Measurements from ENCODE around the gene TREML1.

Gene TREML1

DNA sequence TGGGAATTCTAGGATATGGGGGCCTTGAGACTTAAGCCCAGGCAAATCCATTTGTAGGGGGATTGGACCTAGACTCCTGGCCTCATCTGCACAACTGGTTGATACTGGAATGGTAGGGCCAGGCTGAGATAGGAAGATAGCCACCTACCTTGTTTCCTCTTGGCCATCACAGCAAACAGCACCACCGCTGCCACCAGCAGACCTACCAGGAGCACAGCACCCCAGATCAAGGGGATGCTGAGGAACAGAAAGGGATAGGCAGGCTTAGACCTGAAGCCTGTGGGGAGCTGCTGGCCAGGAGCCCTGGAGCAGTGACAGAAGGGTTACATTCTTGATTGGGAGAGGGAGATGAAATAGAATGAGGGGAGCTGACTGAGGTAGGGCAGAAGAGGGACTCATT is 3.5 kb downstream of the TREML1 start:
- Histone ChIP-seq H3K9me2 (replicated peaks; ENCODE audit: control insufficient read depth, low read length) (no peaks in the 10 kb centered on the region), H4K20me1 (ENCODE audit: control insufficient read depth, insufficient read depth, low read depth, low read length) (no peaks in the 10 kb centered on the region), H3K4me3 (ENCODE audit: low read length) (no peak overlapping the region), H3K27me3 (ENCODE audit: control insufficient read depth, low read length) (peaks cover 2% of the 10 kb centered on the region; the same call in 1 of the 2 replicates), H3K4me1 (ENCODE audit: control insufficient read depth, low read length) (no peaks in the 10 kb centered on the region), H3K36me3 (ENCODE audit: control insufficient read depth, low read length) (no peaks in the 10 kb centered on the region), H3K4me2 (ENCODE audit: low read length) (no peak overlapping the region), H3K9me3 (ENCODE audit: control insufficient read depth, insufficient read depth, low read length) (no peaks in the 10 kb centered on the region), H3F3A (ENCODE audit: control insufficient read depth, insufficient read depth) (no peaks in the 10 kb centered on the region), H3K79me2 (ENCODE audit: control insufficient read depth, low read length) (no peaks in the 10 kb centered on the region), H3K27ac (ENCODE audit: low read depth, low read length) (no peak overlapping the region)
- TF ChIP-seq, protein P1, sequence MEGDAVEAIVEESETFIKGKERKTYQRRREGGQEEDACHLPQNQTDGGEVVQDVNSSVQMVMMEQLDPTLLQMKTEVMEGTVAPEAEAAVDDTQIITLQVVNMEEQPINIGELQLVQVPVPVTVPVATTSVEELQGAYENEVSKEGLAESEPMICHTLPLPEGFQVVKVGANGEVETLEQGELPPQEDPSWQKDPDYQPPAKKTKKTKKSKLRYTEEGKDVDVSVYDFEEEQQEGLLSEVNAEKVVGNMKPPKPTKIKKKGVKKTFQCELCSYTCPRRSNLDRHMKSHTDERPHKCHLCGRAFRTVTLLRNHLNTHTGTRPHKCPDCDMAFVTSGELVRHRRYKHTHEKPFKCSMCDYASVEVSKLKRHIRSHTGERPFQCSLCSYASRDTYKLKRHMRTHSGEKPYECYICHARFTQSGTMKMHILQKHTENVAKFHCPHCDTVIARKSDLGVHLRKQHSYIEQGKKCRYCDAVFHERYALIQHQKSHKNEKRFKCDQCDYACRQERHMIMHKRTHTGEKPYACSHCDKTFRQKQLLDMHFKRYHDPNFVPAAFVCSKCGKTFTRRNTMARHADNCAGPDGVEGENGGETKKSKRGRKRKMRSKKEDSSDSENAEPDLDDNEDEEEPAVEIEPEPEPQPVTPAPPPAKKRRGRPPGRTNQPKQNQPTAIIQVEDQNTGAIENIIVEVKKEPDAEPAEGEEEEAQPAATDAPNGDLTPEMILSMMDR (IDR thresholded peaks at IDR 0.05; ENCODE audit: low read depth, low read length, poor library complexity, severe bottlenecking) = no peak
- TF ChIP-seq EZH2phosphoT487 (IDR thresholded peaks at IDR 0.05; ENCODE audit: borderline replicate concordance, low read length) = no peak

DNA sequence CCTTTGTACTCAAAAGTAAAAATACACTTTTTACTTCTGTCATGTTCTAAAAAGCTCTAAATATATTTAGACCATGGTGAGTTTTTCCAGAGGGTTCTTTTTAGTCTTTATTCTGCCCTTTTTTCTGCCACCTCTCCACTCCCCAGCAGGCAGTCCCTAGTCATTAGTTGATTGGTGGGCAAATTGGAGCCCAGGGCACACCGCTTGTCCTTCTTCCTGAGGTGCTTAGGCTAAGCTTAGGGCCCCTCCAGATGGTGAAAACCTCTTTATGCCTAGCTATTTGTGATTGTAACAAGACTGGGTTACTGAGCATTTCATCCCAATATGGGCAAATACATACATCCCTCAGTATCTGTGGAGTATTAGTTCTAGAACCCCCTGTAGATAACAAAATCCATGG is 6.2 kb downstream of the TREML1 start:
- Histone ChIP-seq H3K4me3 (ENCODE audit: low read length) (no peak overlapping the region), H3K27me3 (ENCODE audit: control insufficient read depth, low read length) (no peaks in the 10 kb centered on the region), H3K9me3 (ENCODE audit: control insufficient read depth, insufficient read depth, low read length) (no peaks in the 10 kb centered on the region), H3F3A (ENCODE audit: control insufficient read depth, insufficient read depth) (no peaks in the 10 kb centered on the region), H3K9me2 (replicated peaks; ENCODE audit: control insufficient read depth, low read length) (no peaks in the 10 kb centered on the region), H3K27ac (ENCODE audit: low read depth, low read length) (no peak overlapping the region), H3K4me1 (ENCODE audit: control insufficient read depth, low read length) (no peaks in the 10 kb centered on the region), H3K36me3 (ENCODE audit: control insufficient read depth, low read length) (no peaks in the 10 kb centered on the region), H4K20me1 (ENCODE audit: control insufficient read depth, insufficient read depth, low read depth, low read length) (no peaks in the 10 kb centered on the region), H3K4me2 (ENCODE audit: low read length) (no peak overlapping the region), H3K79me2 (ENCODE audit: control insufficient read depth, low read length) (no peaks in the 10 kb centered on the region)
- TF ChIP-seq, protein P1 (IDR thresholded peaks at IDR 0.05; ENCODE audit: low read depth, low read length, poor library complexity, severe bottlenecking) = no peak
- TF ChIP-seq EZH2phosphoT487 (IDR thresholded peaks at IDR 0.05; ENCODE audit: borderline replicate concordance, low read length) = no peak

DNA sequence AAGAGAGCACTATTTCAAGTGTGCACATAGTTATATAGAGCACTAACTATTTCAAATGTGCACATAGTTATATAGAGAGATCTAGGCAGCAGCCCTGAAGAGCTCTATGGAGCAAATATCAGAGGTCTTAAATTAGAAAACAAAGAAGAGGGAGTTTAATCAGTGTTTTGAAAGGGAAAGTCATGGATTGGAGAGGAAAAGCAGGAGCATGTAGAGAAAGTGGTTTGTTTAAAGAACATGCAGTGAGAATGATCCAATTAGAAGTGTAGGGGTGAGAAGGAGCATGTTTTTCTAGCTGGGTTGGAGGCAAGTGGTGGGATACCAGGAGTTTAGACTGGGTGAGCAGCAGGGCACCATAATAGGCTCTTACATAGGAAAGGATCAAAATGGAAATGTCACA is 17.2 kb downstream of the TREML1 start:
- no peaks in the 10 kb centered on the region for H3K9me3 ChIP-seq (ENCODE audit: control insufficient read depth, insufficient read depth, low read length)
- no peak overlapping the region for H3K4me3 ChIP-seq (ENCODE audit: low read length)
- H3K4me2 ChIP-seq (ENCODE audit: low read length) = no peak overlapping the region
- no peak overlapping the region for H3K27ac ChIP-seq (ENCODE audit: low read depth, low read length)
- no peaks in the 10 kb centered on the region for H3K4me1 ChIP-seq (ENCODE audit: control insufficient read depth, low read length)
- H3K36me3 ChIP-seq (ENCODE audit: control insufficient read depth, low read length) = no peaks in the 10 kb centered on the region
- H3K79me2 ChIP-seq (ENCODE audit: control insufficient read depth, low read length) = no peaks in the 10 kb centered on the region
- H4K20me1 ChIP-seq (ENCODE audit: control insufficient read depth, insufficient read depth, low read depth, low read length) = no peaks in the 10 kb centered on the region
- H3K27me3 ChIP-seq (ENCODE audit: control insufficient read depth, low read length) = no peaks in the 10 kb centered on the region
- H3K9me2 ChIP-seq (replicated peaks; ENCODE audit: control insufficient read depth, low read length) = no peaks in the 10 kb centered on the region
- no peaks in the 10 kb centered on the region for H3F3A ChIP-seq (ENCODE audit: control insufficient read depth, insufficient read depth)
- TF ChIP-seq EZH2phosphoT487 (IDR thresholded peaks at IDR 0.05; ENCODE audit: borderline replicate concordance, low read length) = no peak
- TF ChIP-seq, protein P1 (IDR thresholded peaks at IDR 0.05; ENCODE audit: low read depth, low read length, poor library complexity, severe bottlenecking) = no peak
